Activated CD8-positive, alpha-beta T cell treated with anti-CD3 and anti-CD28 coated beads for 36 hours (primary cell): ENCODE measurements around the gene EXOC4. TPM values are rescaled to one million over a fixed set of nuclear protein-coding genes. Genes with fewer than 3 reads are reported as not detected.

Experiments used
- ATAC-seq: fragments of 200-7000 bp; cut with Tn5 transposase; one replicate; pipeline ENCODE4 v1.10.0; 2021; ENCODE audit warnings: mild to moderate bottlenecking, moderate library complexity
- CTCF ChIA-PET: fragments of 350-600 bp; sonication (Branson Sonifier 250); formaldehyde crosslinking; loops from one replicate; lab custom pipeline; 2021; ENCODE audit warnings: antibody characterized with exemption; lab: Charles Lee
- POLR2A ChIA-PET: fragments of 350-600 bp; sonication (Branson Sonifier 250); formaldehyde crosslinking; loops from one replicate; lab custom pipeline; 2021; ENCODE audit warnings: antibody characterized with exemption; lab: Charles Lee
- DNase-seq: peaks from one replicate; pipeline ENCODE4 v3.0.0-alpha.2; 2020
- H3K27ac Mint-ChIP-seq: one replicate; pipeline ENCODE4 v1.8.0; 2021; ENCODE audit warnings: mild to moderate bottlenecking, mixed read lengths
- H3K27me3 Mint-ChIP-seq: one replicate; pipeline ENCODE4 v1.8.0; 2021; ENCODE audit warnings: mixed read lengths
- H3K36me3 Mint-ChIP-seq: one replicate; pipeline ENCODE4 v1.8.0; 2021; ENCODE audit warnings: low read depth, mixed read lengths
- H3K4me1 Mint-ChIP-seq: one replicate; pipeline ENCODE4 v1.8.0; 2021; ENCODE audit warnings: low read depth, mixed read lengths
- H3K4me3 Mint-ChIP-seq: one replicate; pipeline ENCODE4 v1.8.0; 2021; ENCODE audit warnings: mild to moderate bottlenecking, moderate library complexity, mixed read lengths
- H3K9me3 Mint-ChIP-seq: one replicate; pipeline ENCODE4 v1.8.0; 2021; ENCODE audit warnings: mixed read lengths
- CTCF ChIP-seq: fragments of 200-600 bp; IDR thresholded peaks from one replicate; pipeline ENCODE4 v1.8.0; 2022; ENCODE audit warnings: antibody characterized with exemption, mild to moderate bottlenecking
- intact Hi-C: fragments of 100-400 bp; cut with micrococcal nuclease; formaldehyde crosslinking; loops from one replicate; pipeline ENCODE4 v1.10.0; 2022
- total RNA-seq, 2 experiments: library from RNA; stranded (reverse); gene quantifications; one replicate each; pipeline ENCODE4 v1.2.3, GENCODE V29; 2021

EXOC4 gene
- total RNA-seq, 2 experiments from 2014 or later = 54.1 to 61.7 TPM

- peaks cover 3% of the 10 kb centered on the region for H3K36me3 Mint-ChIP-seq
- no peaks in the 10 kb centered on the region for H3K9me3 Mint-ChIP-seq
- no peak overlapping the region for H3K4me3 Mint-ChIP-seq
- POLR2A ChIA-PET = no interaction called here
- no peaks in the 10 kb centered on the region for H3K4me1 Mint-ChIP-seq
- no peaks in the 10 kb centered on the region for H3K27me3 Mint-ChIP-seq
- CTCF ChIA-PET = no interaction called here
- no peak for DNase-seq
- no peak overlapping the region for H3K27ac Mint-ChIP-seq
- TF ChIP-seq CTCF = no peak
- intact Hi-C loops = no loop called here
- ATAC-seq = no peak
Observed at GRCh38 chr7:133730360-133730759, 477.5 kb downstream of the EXOC4 start.

GRCh38 chr7:133733401-133733800 is 480.5 kb downstream of the EXOC4 start:
- Mint-ChIP-seq H3K27ac (no peak overlapping the region), H3K36me3 (peaks cover 5% of the 10 kb centered on the region), H3K9me3 (no peaks in the 10 kb centered on the region), H3K4me1 (no peaks in the 10 kb centered on the region), H3K27me3 (no peaks in the 10 kb centered on the region), H3K4me3 (no peak overlapping the region)
- intact Hi-C loops = no loop called here
- no peak for TF ChIP-seq CTCF
- ATAC-seq = no peak
- ChIA-PET POLR2A (no interaction called here), CTCF (no interaction called here)
- DNase-seq = no peak

GRCh38 chr7:133735222-133735621 is 482.3 kb downstream of the EXOC4 start:
- intact Hi-C loops = no loop called here
- ChIA-PET CTCF (no interaction called here), POLR2A (no interaction called here)
- DNase-seq = no peak
- Mint-ChIP-seq H3K4me1 (no peaks in the 10 kb centered on the region), H3K9me3 (no peaks in the 10 kb centered on the region), H3K27ac (no peak overlapping the region), H3K27me3 (no peaks in the 10 kb centered on the region), H3K4me3 (no peak overlapping the region), H3K36me3 (peaks cover 5% of the 10 kb centered on the region)
- no peak for ATAC-seq
- no peak for TF ChIP-seq CTCF

GRCh38 chr7:133739817-133740216 is 486.9 kb downstream of the EXOC4 start:
- no peak overlapping the region for H3K4me3 Mint-ChIP-seq
- ATAC-seq (no peak), DNase-seq (no peak)
- intact Hi-C loops = no loop called here
- no peak overlapping the region for H3K27ac Mint-ChIP-seq
- ChIA-PET POLR2A (no interaction called here), CTCF (no interaction called here)
- peaks cover 1% of the 10 kb centered on the region for H3K36me3 Mint-ChIP-seq
- no peaks in the 10 kb centered on the region for H3K4me1 Mint-ChIP-seq
- H3K27me3 Mint-ChIP-seq = no peaks in the 10 kb centered on the region
- no peaks in the 10 kb centered on the region for H3K9me3 Mint-ChIP-seq
- TF ChIP-seq CTCF = no peak

- Mint-ChIP-seq H3K36me3 (peaks cover 1% of the 10 kb centered on the region), H3K4me3 (no peak overlapping the region), H3K27ac (no peak overlapping the region), H3K27me3 (no peaks in the 10 kb centered on the region), H3K9me3 (no peaks in the 10 kb centered on the region), H3K4me1 (no peaks in the 10 kb centered on the region)
- TF ChIP-seq CTCF = no peak
- ChIA-PET POLR2A (no interaction called here), CTCF (no interaction called here)
- ATAC-seq = no peak
- intact Hi-C loops = no loop called here
- DNase-seq = no peak
Observed at GRCh38 chr7:133741078-133741477, 488.2 kb downstream of the EXOC4 start.
